HepG2 (cell line): ENCODE data around the gene CAMK1G.

ENCODE experiments used
- SKIL ChIP-seq: sonication (generic); formaldehyde crosslinking; IDR thresholded peaks from 2 replicates; pipeline ENCODE4 v1.8.0; 2022; ENCODE audit warnings: missing genetic modification reagents, mild to moderate bottlenecking, moderate library complexity, borderline replicate concordance
- TF ChIP-seq, protein P1 (sequence below): sonication (generic); formaldehyde crosslinking; IDR thresholded peaks from 2 replicates; pipeline ENCODE4 v1.8.0; 2022; ENCODE audit warnings: mild to moderate bottlenecking, missing genetic modification reagents

- TF ChIP-seq, protein P1, sequence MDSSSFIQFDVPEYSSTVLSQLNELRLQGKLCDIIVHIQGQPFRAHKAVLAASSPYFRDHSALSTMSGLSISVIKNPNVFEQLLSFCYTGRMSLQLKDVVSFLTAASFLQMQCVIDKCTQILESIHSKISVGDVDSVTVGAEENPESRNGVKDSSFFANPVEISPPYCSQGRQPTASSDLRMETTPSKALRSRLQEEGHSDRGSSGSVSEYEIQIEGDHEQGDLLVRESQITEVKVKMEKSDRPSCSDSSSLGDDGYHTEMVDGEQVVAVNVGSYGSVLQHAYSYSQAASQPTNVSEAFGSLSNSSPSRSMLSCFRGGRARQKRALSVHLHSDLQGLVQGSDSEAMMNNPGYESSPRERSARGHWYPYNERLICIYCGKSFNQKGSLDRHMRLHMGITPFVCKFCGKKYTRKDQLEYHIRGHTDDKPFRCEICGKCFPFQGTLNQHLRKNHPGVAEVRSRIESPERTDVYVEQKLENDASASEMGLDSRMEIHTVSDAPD = no peak
- no peak for TF ChIP-seq SKIL (CRISPR knock-in tag)
Observed at GRCh38 chr1:209564849-209565248, 18.7 kb upstream of the CAMK1G start.
